GM19452 (cell line): ENCODE measurements around the gene MEDAG.

ENCODE experiments used
- ATAC-seq: cut with Tn5 transposase; IDR thresholded peaks from one replicate; pipeline ENCODE4 v1.9.1; 2021; ENCODE audit not compliant: unreplicated experiment

Gene MEDAG

DNA sequence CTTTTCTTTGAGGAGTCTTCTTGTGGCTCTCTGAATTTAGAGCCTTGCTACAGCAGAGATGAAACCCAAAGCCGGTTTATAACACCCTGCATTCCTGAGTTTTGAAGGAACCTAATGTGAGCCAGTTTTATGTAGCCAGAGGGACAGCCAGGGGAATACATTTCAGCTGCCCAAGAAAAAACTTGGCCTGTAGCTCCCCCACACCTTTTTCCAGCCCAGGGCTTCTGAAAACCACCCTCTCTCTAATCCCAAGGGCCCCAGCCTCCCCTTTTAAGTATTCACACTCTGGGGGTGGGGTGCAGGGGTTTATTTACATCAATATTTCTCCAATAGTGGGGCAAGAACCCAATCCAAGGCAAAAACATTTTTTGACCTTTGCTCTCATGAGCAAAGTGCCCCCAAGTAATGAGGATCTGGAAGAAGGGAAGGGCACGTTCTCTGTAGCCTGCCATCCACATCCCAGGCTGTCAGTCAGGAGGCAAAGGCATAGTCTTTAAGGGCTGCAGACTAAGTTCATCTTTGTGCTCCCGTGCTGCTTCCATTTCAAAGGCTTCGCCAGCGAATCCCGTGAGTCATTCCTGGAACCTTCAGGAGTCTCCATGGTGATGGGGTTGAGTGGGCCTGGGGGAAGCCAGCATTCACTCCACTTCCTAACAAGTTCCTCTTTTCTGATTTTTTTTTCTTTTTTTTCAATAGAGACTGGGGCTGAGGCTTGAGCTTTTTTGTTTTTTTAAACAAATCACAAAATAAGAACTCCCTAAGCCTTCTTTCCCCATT lies 33.2 kb upstream of the MEDAG start:
- no peak for ATAC-seq

DNA sequence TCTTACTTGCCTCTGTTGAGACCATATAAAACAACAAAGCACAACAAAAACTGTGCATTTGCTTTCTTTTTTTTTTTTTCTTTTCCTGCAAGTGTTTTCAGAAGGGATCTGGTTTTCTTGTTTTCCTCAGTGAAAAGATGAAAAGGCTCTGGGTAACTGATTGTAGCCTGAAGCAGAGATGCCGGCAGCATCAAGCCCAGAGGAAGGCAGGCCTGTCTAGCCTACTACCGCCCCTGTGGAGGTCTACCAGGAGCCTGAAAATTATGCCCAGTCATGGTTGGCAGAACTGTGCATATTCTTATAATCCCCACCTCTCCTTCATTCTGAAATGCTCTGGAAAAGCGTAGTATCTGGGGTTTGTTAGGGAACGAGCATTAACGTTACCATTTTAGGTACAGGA lies 32.6 kb upstream of the MEDAG start:
- ATAC-seq, result no peak

DNA sequence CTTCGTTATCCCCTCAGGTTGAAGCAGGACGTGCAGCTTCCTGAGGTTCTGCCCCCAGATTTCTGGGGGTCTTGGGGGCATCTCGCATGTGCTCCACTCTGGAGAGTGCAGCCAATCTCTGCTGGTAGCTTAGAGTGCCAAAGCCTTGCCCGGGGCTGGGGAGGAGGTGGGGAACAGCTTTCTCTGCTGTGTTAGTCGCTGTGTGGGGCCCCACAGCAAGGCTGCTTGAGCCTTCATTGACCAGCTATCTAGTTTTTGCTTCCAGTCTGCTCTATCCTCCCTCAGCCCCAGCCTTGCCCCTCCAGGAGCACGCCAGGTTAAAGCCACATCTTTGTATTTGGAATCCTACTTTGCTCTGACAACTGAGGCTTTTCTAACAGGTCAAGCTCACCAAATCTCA lies 32.0 kb upstream of the MEDAG start:
- no peak for ATAC-seq

DNA sequence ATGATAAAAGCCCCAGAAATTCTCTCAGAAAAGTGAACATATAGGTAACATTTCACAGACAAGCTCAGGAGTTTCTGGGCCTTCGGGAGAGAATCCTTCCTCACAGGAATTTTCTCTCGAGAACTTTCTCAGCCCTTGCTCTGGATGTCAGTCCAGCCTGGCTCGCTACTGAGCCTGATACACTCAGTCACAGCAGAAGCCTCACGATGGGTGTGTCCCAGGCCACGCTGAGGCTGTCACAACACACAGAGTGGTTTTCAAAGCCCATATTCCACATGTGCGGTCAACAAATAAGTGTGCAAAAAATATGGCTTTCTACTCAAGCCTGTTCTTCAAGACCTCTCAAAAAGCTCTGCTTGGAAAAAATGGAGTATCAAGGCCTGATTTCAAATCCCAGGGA lies 31.5 kb upstream of the MEDAG start:
- ATAC-seq, result no peak

DNA sequence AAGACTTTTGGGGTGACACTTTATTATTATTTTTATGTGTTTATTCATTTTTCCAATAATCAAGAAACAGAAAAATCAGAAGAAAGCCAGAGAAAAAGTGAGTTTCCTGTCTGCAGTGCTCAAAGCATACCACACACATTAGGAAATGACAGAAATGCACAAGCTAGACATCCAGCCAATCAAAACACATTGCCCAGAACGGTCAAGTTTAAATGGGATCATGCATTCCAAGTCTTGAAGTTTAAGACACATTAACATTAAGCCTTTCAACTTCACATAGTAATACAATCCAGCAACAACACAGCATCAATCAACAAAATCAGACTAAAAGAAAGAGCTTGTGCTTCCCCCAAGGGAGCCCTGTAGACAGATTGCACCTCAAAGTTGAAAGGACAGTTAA lies 28.7 kb upstream of the MEDAG start:
- no peak for ATAC-seq

DNA sequence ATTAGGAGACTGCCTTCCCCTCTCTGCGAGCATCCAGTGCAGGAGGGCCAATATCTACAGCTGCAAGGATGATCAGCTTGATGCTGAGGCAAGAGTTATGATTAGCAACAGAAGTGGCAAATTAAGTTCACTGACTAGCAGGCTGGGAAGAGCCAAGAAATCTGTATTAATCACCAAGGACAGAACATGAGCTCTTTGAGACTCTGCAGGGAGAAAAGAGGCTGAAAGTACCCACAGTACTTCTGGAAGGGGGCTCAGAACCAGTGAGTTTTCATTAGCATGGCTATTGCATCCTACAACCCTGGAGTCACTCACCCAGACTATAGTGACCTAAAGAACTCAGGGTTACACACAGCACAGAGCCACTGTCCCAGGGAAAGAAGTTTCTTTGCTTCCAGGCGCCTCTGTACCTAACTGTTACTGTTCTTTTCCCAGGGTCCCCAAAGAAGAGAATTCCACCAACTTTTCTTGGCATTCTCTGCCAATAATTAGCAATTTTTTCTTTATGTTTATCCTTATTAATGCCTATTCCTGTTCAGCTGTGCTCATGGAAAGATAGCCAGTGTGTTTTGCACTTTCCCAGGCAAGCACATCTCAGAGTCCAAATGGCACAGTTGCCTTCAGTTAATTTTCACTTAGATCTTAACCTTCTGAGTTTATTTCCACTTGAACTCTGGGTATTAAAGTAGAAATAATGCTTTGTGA lies 25.8 kb upstream of the MEDAG start:
- no peak for ATAC-seq

DNA sequence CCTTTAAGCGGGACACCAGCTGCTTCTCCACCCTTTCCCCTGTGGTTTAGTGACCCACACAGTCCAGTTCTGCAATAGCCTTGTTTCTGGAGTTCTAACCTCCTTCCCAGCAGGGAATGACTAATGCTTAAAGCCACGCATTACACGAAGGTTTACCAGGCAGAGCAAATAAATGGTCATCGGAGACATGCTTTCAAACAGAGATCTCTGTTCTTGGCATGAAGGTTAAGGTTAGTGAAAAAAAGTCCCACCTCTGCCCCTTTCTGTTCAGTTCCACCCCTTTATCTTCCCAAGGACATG lies 25.3 kb upstream of the MEDAG start:
- no peak for ATAC-seq

DNA sequence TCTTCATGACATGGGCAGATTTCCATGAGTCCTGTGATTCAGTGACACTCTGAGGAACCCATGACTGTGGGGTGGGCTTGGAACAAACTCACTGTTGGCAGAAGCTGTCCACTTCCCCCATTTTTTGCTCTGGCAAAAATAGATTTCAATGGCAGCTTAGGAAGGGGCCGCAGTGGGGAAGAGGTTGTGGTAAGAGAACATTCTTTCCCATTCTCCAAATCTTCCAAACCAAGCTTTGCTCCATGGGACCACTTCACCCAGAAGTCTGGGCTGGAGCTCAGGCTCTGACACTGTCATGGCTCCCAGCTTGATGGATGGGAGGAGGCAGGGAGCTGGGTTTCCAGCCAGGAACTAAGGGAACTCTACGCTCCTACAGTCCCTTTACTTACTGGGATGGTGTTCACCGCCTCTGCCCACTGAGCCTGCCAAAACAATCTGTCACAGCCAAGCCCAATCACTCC lies 24.9 kb upstream of the MEDAG start:
- ATAC-seq, result no peak

DNA sequence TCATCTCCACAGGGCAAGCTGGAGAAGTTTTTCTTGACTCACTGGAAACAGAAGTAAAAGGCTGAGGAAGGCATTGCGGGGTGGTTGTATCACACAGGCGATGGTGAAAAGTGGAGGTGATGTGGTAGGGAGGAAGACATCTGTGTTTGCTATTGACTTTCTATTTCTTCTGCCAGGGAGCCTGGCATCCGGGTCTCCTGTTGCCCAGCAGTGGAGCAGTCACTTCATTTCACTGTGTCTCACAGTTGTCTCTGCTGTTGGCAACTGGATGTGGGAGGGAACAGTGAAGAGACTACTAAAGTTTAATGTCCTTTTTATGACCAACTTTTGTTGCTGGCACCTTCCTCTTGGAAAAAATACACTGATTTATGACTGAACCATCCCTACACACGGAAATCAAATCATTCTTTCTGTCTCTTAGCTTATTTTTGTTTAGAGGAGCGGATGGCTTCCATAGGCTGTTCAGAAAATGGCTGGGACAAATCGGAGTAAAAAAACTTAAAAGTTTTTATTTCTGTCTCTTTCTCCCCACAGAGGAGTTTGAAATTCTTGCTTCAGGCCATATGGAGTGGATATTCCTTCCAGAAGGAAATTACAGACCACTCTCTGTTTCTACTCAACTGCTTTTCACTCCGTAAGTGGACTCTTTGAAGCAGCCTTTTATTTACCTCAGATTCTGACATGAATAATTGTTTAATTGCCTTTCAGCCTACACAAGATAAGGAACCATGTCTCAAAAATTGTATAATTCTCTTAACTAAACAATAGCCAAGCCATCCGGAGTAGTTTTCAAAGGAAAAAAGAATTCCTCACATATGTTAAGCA lies 23.8 kb upstream of the MEDAG start:
- no peak for ATAC-seq

DNA sequence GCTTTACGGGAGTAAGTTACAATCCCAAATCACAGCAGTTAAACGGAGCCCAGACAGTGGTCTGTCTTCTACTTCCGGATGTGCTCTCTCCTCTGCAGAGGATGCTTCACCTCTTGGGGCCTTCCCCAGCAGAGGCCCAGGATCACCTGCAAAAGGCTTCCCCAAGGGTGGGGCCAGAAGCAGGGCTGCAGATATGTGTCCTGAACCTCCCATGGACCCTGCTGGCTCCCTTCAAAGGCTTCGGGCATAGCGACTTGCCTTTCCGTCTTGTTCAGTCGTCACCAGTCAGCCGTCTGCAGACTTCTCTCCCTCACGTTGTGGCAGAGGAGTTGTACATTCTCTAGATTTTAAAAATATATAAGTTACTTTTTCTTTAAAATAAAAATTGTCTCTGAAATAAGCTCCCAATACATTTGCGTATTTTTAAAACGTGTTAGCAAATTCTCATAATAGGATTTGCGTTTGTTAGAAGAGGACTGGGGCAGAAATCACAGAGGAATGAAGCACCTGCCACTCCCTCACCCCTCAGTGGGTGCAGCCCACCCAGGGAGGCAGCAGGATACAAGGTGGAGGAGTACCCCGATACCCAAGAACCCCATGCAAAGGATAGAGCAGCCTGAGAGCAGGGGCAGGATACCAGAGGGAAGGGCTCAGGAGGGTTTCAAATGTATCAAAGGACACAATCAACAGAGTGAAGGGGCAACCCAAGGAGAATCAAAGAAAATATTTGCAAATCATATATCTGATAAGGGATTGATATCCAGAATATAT lies 22.9 kb upstream of the MEDAG start:
- no peak for ATAC-seq

DNA sequence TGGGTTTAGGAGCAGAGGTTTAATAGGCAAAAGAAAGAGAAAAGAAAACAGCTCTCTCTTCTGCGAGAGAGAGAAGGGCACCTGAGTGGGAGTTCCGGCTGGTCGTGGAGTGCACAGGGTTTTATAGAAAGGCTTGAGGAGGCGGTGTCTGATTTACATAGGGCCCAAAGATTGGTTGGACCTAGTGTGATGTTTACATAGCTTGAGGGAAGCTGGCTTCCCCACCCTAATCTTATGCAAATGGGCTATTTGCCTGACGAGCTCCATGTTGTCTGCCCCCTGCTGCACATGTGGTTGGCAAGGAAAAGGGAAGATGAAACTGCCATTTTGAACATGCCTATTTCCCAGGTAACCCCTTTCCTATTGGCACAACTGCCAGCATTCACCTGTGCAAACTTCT lies 21.5 kb upstream of the MEDAG start:
- ATAC-seq, result no peak

DNA sequence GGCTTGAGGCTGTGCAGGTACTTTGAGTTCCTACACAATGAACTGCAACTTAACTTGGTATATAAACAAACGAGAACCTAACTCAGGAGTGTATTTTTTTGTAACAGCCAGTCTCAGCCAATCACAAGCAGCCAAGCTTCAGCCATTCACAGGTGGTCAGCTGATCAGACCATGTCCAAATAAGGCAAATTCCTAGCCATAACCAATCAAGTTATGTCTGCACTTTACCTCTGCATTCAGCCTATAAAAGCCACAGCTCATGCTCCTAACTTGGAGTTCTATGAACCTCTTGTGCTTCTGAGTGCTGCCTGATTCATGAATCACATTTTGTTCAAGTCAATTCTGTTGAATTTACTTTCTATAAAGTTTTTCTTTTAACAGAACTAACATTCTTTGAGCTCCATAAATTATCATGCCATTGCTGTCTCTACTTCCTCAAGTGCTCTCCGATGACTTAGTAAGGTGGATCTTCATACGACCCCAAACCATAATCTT lies 16.8 kb upstream of the MEDAG start:
- no peak for ATAC-seq

DNA sequence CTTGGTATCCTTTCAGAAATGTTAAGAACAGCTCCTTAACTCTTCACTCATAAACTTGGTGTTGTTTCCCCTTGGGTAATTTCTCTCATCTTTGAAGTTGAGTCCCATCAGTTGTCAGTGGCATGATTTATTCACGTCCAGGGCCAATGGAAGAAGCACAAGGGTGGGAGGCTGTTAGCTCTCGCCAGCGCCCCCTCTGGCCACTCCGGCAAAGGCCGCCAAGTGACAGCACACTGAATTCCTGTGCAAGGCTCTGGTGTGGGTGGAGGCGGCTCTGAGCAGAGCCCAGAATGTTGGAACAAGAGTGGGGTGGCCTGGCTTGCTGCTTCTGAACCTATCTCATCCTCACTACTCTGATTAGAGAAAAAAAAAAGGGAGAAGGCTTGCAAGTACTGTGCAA lies 13.1 kb upstream of the MEDAG start:
- ATAC-seq, result no peak

DNA sequence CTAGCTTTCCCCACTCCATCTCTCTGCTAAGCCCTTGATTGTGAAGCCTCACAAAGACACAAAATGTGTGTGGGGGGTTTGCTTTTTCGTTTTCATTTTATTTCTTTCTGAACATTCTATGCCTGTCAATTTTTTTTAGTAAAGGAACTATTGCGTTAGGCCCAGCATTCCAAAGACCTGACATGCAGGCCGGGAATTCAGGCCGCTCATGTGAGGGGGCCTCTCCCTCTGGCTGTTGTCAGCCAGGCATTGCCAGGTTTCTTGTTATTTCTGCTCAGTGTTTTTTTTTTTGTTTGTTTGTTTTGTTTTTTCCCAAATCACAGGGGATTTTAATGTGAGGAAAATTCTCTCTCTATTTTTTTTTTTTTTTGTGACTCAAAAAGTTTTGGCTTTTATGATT lies 10.3 kb upstream of the MEDAG start:
- ATAC-seq, result no peak

DNA sequence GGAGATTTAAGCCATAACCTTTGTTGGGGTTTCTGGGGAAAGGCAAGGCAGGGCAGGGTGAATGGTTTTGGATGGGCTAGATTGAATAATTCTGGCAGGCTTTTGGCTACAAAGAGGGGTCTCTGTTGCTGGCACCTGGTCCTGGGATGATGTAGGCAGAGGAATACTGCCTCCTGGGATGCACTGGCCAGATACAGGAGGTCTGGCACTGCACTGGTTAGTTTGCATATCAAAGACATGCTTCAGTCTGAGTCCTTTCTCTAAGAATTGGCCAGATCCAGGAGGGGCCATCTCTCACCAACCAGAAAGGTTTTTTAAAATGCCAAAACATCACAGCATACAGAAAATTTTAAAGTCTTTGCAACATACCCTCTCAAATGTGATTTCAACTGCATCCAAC lies 8.0 kb upstream of the MEDAG start:
- no peak for ATAC-seq

DNA sequence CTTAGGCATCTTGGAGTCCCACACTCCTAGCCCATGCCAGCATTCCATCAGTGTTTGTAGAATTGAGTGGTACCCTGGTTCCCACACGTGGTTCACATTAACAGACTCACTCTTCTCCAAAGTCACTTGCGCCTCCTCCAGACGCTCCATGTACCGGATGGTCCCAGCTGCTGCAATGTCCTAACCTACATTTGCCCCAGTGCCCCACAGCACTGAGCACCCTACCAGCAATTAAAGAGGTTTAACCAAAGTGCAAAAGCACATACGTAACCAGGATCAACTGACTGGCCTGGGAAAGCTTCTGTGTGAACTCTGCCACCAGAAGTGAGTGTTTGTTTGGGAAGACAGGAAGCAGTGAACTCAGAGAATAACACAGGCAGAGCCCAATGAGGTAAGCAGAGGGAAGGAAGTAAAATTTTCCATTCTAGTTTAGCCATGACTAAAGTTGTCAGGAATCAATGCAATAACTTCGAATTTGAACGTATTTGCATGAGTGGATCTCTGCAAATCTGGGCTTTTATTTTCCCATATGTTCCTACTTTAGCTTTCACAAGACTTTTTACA lies 7.3 kb upstream of the MEDAG start:
- no peak for ATAC-seq

DNA sequence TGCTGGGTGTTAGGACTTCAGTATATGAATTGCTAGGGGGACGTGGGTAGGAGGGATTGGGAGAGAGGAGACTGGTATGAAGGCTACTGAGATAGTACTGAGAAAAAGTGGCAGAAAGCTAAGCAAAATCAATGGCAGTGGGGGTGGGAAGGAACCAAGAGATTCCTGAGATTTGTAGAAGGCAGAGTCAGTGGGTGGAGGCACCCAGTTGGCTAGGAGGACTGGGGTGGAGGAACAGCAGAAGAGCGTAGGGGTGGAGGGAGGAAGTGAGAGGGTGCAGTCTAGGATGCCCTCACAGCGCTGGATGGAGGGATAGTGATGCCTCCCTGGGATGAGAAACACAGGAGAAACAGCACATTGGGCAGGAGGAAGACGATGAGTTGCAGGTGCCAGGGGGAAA lies 5.6 kb upstream of the MEDAG start:
- ATAC-seq, result no peak

DNA sequence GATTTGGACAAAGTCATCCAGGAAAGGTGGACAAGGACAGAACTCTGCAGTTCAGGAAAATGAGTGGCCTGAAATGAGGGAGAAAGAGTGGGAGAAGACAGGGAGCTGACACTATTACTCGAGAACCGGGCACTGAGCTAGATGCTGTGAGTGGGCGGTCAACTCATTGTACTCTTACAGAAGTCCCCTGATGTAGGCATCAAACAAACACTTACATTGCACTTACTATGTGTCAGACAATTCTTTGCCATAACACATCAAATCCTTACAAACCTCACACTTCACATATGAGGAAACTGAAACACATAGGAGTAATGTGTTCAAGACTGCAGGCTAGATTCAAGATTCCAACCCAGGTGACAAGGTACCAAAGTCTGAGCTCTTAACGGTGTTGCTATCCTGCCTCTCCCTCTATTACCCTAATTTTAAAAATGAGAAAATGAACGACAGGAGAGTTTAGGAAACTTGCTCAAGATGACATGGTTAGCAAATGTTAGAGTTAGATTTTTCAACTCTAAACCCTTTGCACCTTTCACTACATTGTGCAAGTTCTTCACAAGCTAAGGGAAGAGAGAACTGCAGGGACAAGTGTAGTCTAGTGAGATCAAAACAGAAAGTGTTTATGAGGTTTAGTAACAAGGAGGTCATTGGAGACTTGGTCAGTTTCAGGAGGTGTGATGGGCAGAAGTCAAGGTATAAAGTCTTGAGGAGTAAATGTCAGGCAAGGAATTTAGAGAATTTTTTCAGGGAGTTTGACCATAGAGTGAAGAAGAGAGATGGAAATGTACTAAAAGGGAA lies 4.9 kb upstream of the MEDAG start:
- ATAC-seq, result no peak

DNA sequence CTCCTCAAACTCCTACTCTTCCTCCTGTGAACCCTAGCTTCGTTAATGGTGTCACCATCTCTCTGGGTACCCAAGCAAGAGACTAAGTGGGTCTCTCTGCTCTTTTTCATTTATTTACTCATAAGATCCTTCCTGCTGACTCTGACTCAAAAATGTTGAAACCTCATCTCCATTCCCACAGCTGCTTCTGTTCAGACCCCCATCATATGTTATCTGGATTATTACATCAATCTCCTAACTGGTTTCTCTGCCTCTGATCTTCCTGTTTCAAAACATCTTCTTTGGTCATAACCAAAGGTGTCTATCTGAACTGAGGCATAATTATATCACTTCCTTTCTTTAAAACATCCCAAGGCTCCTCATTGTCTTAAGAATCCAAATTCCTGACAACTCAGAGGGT lies 2.0 kb upstream of the MEDAG start:
- ATAC-seq, result no peak
